GM21526 (cell line): ENCODE data around the gene RFX1.

Experiments used
- ATAC-seq: cut with Tn5 transposase; IDR thresholded peaks from one replicate; pipeline ENCODE4 v1.9.1; 2021; ENCODE audit warnings: moderate library complexity; ENCODE audit not compliant: unreplicated experiment, low FRiP score

The RFX1 gene

DNA sequence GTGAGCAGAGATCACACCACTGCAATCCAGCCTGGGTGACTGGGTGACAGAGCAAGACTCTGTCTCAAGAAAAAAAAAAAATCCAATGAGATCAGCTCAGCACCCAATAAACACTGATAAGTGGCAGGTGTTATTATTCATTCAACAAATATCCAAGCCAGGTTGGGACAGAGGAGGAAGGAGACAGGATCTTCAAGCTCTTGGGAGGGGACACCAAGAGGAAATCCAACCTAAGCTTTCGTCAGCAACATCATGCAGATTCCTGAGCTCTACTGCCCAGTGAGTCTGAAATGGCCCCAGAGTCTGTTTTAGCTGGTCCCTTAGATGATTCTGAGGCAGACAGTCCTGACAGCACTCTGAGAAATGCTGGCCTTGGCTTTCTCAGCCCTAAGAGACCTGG lies 7.7 kb downstream of the RFX1 start:
- ATAC-seq: no peak

DNA sequence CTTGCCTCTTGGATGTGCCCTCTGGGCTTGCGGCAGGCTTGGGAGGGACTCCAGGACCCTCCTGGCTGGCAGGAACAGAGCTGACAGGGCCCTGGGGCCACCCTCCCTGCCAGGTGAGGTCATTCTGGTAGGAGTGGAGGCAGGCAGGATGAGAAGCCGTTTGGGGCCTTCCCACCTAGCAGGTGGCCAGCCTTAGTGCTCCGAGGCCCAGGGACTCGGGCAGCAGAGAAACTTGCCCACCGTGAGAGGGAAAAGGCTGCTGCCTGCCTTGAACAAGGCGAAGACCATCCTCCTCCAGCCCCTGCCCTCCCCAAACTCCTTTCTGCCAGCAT lies 8.5 kb downstream of the RFX1 start:
- ATAC-seq: no peak

DNA sequence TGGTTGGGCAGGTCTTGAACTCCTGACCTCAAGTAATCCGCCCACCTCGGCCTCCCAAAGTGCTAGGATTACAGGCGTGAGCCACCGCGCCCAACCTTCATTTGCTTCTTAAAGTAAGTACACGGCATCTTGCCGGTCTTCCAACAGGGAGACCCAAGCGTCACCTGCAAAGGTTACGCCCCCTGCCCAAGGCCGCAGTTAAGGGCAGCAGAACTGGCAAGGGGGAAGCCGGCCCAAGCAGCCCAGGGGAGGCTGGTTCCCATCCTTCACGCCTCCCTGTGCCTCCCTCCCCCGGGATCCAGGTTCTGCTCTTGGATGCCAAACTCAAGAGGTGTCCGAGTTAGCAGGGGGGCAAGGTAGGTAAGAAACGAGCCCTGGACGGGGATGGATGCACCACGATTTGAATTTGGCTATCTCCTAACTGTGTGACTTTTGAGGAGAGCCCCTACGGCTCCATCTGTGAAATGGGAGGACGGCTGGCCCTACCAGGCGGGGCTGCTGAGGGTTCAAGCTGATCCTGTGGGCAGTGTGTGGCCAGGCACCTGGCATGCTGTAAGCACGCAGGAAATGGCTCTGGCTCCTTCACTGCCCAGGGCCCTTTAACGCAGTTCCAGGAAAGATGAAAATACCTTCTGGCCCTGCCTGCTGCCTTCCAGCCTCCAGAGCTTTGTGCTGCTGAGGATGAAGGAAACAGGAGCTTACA lies 9.0 kb downstream of the RFX1 start:
- no peak for ATAC-seq

DNA sequence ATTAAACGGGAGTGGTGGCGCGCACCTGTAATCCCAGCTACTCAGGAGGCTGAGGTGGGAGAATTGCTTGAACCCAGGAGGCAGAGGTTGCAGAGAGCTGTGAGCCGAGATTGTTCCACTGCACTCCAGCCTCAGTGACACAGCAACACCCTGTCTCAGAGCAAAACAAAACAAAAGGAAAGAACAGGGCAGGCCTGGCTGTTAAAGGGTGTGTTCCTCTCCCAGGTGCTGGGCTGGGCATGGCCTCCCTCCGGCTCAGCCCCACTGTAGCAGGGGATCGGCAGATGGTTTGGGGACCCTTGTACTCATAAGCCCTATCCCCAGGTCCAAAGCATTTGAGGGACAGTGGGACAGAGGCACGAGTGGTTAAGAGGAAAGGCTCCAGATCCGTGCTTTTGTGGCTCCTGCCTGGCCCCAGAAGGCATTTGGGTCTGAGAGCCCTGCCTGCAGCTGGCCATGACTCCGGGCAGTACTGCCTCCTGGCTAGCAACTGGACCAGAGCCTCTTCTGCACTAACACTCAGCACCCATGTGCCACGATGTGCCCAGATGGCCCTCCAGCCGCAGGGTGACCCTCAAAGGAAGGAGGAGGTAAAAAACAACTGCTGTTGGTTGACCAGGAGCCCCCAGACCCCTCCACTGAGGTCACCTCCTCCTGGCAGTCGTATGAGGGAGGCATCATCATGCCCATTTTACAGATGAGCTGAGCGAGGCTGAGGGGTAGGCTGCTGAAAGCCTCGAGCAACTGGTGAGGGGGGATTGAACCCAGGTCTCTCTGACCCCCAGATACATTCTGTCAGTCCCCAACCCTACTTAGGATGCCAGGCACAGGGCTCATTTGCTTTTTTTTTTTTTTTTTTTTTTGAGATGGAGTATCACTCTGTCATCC lies 10.0 kb downstream of the RFX1 start:
- ATAC-seq: no peak

DNA sequence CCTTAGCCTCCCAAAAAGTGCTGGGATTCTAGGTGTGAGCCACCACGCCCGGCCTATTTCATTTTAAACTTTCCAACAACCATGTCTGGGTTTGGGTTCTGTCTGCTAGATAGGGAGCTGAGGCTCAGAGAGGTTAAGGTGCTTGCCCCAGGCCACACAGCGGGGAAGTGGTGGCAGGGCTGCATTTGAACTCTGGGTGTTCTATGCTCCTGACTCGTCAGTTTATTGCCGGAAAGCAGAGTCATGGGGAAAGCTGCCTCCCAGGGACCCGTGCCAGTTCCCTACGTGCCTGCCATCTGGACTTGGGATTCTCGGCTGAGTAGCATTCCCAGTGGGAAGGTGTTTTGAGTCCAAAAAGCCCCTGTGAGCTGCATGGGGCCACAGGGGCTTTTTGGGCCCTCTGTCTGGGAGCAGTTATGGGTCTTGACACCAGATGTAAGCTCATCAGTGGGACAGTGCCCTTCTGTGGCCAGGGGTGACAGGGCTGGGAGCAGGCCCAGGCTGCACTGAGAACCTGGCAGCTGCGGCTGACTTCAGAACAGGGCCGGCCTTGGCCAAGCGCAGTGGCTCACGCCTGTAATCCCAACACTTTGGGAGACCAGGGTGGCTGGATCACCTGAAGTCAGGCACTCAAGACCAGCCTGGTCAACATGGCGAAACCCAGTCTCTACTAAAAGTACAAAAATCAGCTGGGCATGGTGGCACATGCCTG lies 10.9 kb downstream of the RFX1 start:
- ATAC-seq: no peak

DNA sequence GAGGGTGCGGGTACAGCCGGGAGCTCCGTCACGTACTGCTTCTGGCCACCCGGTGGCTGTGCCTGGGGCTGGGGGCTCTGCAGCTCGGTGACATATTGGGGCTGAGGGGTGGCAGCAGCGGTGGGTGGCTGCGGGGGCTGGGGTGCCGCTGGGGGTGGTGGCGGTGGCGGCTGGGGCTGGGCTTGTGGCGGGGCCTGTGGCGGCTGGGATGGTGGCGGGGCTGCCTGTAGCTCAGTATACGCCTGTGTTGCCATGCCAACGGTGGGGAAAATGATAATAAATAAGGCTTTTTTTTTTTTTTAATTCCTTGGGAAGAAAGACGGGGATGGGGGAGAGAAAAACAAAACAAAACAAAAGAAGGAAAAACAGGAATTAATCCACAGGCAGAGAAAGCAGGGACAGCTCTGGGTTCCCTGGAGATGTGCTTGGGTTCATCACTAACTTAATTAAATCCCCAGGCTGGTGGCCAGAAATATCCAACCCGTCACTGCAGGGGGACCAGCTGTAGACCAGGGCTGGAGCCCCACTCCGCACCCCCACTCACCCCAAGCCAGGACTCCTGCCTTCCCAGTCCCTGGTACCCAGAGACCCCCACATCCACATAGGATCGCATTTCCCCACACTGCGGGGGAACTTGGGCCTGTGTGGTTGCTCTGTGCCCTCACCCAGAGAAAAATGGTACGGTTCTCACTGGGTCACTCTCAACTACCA lies 12.4 kb downstream of the RFX1 start:
- ATAC-seq: no peak

DNA sequence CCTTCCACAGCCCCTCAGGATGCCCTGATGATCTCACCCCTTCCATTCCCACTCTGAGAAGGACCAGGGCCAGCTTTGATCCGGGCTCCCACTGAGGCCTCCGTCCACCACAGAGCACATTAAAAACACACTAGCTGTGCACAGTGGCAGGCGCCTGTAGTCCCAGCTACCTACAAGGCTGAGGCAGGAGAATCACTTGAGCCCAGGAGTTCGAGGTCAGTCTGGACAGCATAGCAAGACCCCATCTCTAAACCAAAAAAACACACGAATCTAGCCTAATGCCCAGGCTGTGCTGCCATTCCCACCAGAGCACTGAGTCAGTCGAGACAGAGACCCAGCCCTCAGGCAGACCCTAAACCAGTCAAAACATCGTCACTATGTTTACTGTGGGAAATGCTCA lies 14.1 kb downstream of the RFX1 start:
- ATAC-seq: no peak

DNA sequence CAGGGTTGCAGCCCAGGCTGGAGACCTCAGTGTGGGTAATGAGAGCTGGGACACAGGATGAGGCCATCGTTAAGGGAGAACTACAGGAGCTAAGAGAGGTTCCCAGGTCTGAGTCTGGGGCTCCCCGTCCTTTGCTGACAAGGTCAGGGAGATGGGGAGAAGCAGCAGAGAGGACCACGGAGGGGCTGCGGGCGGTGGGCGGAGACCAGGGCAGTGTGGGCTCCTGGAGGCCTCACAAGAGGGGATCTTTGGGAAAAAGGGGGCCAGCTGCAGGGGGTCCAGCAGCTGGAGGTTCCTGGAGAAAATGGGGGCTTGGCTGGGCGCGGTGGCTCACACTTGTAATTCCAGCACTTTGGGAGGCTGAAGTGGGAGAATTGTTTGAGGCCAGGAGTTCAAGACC lies 16.0 kb downstream of the RFX1 start:
- no peak for ATAC-seq

DNA sequence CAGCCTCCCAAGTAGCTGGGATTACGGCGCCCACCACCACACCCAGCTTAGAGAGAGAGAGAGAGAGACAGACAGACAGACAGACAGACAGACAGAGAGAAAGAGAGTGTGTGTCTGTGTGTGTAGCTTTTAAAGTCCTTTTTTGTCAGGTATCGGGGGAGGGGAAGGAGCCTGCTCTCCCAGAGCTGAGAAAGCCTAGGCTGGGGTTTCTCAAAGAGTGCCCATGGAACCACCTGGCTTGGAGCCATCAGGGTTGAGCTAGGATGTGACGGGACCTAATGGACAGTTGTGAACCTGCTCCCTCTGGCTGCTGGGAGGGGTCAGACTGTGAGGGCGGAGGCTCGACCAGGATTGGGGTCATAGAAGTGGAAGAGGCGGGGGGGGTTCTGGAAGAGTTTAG lies 16.6 kb downstream of the RFX1 start:
- no peak for ATAC-seq

DNA sequence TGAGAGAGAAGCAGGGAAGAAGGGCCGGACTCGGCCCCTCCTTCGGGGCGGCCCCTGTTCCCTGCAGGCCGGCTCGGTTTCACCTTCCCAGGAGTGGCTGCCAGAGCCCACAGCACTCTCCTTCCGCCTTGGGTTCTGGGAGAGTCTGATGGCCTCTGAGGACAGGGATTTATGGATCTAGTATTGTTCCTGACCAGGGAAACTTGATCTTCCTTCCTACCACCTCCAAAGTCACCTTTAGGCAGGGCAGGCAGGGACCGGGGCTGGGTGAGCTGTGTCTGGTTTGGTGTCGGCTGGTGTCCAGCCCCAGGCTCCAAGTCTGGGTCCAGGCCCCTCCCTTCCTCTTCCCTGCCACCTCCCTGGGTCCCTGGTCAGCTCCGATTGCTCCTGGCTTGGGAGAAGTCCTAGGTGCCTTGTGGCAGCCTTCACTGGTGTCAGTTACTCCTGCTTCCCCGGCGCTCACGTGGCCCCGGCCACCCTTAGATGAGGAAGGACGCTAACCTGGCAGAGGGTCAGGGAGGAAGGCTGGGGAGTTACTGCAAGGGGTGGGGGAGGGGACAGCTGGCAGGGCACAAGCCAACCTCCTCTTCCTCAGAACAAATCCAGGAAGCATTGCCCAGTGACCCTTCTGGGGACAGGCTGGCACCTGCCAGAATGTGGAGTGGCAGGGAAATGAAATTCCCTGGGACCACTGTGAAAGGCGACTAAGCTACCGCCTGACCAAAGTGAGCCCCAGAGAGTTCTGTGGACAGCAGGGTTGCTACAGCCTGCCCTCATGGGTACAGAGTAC lies 18.8 kb downstream of the RFX1 start:
- ATAC-seq: no peak

DNA sequence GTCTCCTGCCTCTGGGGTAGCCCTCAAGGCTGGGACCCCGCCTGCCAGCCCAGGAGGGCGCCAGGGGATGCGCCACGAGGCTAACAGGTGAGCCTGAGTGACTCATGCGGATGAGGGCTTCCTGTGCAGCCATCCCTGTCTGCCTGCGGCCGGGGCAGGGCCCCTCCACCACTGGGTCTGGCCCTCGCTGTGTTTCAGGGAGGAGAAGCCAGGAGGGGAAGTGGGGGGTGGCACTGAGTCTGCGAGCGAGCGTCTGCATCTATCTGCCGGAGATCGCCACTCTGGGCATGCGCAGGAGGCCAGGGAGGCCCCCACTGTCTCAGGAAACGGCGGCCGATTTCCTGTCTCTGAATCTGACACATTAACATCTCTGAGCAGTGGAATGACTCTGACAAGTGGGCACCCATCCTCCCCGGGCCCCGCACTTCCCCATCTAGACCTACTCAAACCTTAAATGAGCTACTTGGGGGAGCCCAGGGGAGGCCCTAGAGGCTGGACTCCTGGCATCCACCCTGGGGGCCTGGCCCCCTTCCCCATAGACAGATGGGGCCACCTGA lies 19.7 kb downstream of the RFX1 start:
- peak; percentile 57 for ATAC-seq

DNA sequence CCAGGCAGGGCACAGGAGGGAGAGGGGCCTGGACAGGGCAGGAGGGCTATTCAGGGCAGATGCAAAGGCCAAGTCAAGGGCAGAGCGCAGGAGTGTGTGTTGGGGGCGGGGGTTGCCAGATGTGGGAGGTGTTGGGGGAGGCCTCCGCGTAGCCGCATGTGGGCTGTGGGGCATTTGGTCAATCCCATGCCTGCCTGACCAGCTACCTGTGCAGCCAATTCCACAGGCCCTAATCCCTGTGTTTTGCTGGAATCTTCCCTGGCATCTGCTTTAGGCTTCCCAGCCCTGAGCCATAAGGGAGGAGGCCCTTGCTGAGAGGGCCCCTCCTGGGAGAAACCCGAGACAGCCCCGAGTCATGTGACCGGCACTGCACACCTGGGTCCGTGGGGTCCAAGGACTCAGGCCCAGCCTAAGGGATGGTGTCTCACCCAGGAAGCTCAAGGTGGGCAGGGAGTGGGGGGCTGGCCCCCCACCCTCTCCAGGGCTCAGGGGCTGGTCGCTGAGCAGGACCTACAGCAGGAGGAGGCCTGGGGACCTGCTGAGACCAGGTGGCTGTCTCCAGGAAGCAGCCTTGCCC lies 20.3 kb downstream of the RFX1 start:
- ATAC-seq: peak; percentile 22

DNA sequence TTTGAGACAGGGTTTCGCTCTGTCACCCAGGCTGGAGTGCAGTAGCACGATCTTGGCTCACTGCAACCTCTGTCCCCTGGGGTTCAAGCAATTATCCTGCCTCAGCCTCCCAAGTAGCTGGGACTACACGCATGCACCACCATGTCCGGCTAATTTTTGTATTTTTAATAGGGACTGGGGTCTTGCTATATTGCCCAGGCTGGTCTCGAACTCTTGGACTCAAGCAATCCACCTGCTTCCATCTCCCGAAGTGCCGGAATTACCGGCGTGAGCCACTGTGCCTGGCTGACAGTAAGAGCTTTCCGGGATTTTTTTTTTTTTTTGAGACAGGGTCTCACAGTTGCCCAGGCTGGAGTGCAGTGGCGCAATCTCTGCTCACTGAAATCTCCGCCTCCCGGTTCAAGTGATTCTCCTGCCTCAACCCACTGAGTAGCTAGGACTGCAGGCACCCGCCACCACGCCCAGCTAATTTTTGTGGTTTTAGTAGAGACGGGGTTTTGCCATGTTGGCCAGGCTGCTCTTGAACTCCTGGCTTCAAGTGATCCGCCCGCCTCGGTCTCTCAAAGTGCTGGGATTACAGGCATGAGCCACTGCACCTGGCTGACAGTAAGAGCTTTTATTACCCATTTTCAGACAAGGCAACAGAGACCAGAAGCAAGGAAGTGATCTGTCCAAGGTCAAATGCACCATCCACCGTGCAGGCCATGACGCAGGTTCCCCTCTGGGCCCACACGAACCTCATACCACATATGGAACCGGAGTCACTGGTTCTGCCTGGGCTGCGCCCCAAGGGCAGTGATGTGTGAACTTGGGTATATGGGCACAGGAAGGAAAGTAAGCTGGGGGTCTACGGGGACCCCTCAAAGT lies 21.0 kb downstream of the RFX1 start:
- no peak for ATAC-seq

DNA sequence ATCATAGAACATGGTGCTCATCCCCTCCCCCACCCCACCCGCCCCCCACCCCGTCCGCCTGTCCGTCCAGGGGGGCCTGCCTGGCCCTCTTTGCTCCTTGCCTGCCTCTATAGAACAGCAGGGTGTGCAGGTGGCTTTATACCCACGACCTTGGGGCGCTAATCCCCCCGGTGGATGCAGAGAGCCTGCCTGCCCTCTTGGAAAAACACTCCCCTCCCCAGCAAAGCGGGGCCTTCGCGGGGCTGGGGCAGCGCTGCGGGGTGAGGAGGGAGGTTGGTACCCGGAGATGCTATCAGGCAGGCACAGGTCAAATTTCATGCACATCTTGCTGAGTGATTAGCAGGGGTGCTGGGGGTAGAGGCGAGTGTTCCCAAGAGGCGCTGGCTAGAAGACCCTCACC lies 21.9 kb downstream of the RFX1 start:
- no peak for ATAC-seq

DNA sequence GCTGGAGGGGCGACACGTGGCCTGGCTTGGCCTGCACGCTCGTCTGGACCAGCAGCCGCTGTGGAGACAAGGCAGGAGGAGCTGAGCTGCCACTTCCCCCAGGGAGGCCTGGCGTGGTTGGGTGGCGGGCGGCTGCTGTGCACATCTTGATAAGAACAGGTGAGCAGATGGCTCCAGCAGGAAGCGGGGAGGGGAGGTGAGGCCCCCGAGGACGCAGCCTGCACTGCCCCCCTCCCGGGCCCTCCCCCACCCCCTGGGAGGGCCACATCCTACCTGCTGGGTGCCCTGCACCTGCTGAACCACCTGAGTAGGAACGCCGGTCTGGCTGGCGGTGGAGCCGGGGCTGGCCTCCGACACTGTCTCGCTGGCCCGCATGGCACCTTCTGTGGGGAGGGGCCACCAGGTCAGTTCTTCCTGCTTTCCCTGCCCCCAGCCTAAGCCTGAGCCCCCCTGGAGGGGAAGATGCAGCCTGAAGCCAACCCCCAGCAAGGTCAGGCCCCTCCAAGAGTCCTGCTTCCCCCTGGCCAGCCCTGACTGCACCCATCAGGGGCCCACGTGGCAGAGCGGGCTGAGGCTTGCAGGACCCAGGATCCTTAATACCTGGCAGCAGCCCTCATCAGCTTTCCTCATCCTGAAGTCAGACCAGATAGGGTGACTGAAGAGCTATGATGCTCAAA lies 22.8 kb downstream of the RFX1 start:
- no peak for ATAC-seq

DNA sequence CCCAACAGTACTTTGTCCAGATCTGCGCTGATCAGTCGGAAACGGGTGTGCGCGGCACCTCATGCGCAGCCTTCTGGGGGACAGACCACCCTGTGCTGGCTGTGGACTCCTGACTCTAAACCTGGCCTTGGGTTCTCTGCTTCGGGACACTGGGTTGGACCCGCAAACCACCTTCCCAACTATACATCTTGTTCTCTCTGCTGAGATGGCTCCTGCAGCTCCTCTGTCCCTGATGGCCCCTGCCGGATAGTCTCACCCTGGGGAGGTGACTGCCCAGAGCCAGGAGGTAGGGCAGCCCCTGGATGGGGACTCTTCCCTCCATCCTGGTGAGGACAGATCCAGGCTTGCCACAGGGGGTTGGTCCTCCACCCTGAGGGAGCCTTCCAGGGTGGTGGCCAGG lies 23.3 kb downstream of the RFX1 start:
- no peak for ATAC-seq

DNA sequence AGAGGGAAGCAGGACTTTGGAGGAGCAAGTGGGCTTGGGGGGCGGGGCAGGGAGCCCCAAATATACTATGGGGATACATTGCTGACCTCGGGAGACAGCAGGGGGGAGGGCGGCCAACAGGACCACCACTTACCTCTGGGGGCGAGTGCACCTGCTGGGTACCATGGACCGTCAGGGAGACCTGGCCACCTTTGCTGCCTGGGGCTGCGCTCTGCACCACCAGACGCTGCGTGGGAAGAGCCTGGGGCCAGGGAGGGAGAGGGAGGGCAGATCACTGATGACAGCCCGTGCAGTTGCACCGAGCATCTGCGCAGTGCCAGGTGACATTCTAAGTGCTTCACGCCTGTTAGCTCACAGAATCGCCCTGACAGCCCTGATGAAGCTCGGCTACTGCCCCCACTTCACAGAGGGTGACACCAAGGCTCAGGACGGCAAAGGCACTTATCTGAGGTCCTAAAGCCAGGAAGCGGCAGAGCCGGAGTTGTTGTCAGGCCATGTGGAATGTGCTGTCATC lies 24.1 kb downstream of the RFX1 start:
- ATAC-seq: no peak

DNA sequence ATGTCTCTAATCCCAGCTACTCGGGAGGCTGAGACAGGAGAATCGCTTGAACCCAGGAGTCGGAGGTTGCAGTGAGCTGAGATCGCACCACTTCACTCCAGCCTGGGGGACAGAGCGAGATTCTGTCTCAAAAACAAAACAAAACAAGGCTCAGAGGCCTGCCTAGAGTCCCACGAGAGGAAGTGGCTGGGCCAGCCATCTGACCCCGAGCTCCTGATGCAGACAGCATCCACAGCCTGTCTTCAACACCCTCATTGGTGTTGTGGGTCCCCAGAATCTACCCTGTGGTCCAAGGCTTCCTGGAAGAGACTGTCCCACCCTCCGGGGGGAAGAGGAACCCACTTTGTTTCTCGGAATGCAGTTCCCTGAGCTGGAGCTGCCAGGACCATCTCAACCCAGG lies 24.7 kb downstream of the RFX1 start:
- no peak for ATAC-seq
